ENCODE measurements around the gene LIMA1. TPM values are rescaled to one million over a fixed set of nuclear protein-coding genes. Genes with fewer than 3 reads are reported as not detected.

LIMA1 gene
- total RNA-seq, 1 experiment from 2014 or later = 48.9 TPM

- Mint-ChIP-seq H3K9me3 (ENCODE audit: low read depth, unreplicated experiment) (no peaks in the 10 kb centered on the region), H3K4me1 (ENCODE audit: low read depth, unreplicated experiment) (peaks cover 83% of the 10 kb centered on the region), H3K4me3 (ENCODE audit: low read depth, unreplicated experiment) (peak overlapping the region; percentile 31), H3K36me3 (ENCODE audit: insufficient read depth, unreplicated experiment) (peaks cover 25% of the 10 kb centered on the region), H3K27me3 (ENCODE audit: unreplicated experiment) (no peaks in the 10 kb centered on the region), H3K27ac (ENCODE audit: unreplicated experiment) (peak overlapping the region; percentile 92)
- CTCF ChIA-PET = interaction anchor here (1.5 kb wide), 1 partner anchor 10 kb away, joined by 3 read pairs; no protein-coding TSS in a partner anchor
- no TSS peak for BruUV-seq (replicated peaks)
- intact Hi-C loops (cut with micrococcal nuclease; ENCODE audit: unreplicated experiment) = loop anchor here (5.0 kb wide), 2 partner anchors 34 to 54 kb away; no protein-coding TSS in a partner anchor
- no peak for DNase-seq
- TF ChIP-seq CTCF (IDR thresholded peaks at IDR 0.05; ENCODE audit: unreplicated experiment) = no peak
Measured at GRCh38 chr12:50256761-50257160, 26.6 kb downstream of the LIMA1 start.

- intact Hi-C loops (cut with micrococcal nuclease; ENCODE audit: unreplicated experiment) = no loop called here
- no peak for DNase-seq
- H3K4me1 Mint-ChIP-seq (ENCODE audit: low read depth, unreplicated experiment) = peaks cover 64% of the 10 kb centered on the region
- peak overlapping the region; percentile 30 for H3K27ac Mint-ChIP-seq (ENCODE audit: unreplicated experiment)
- H3K4me3 Mint-ChIP-seq (ENCODE audit: low read depth, unreplicated experiment) = no peak overlapping the region
- CTCF ChIA-PET = no interaction called here
- no peak for TF ChIP-seq CTCF (IDR thresholded peaks at IDR 0.05; ENCODE audit: unreplicated experiment)
- no peaks in the 10 kb centered on the region for H3K9me3 Mint-ChIP-seq (ENCODE audit: low read depth, unreplicated experiment)
- peaks cover 20% of the 10 kb centered on the region for H3K36me3 Mint-ChIP-seq (ENCODE audit: insufficient read depth, unreplicated experiment)
- BruUV-seq (replicated peaks) = no TSS peak
- no peaks in the 10 kb centered on the region for H3K27me3 Mint-ChIP-seq (ENCODE audit: unreplicated experiment)
Measured at GRCh38 chr12:50252977-50253602, 30.2 kb downstream of the LIMA1 start.

- Mint-ChIP-seq H3K36me3 (ENCODE audit: insufficient read depth, unreplicated experiment) (peaks cover 16% of the 10 kb centered on the region), H3K27me3 (ENCODE audit: unreplicated experiment) (no peaks in the 10 kb centered on the region), H3K9me3 (ENCODE audit: low read depth, unreplicated experiment) (no peaks in the 10 kb centered on the region), H3K27ac (ENCODE audit: unreplicated experiment) (peak overlapping the region; percentile 66), H3K4me1 (ENCODE audit: low read depth, unreplicated experiment) (peaks cover 57% of the 10 kb centered on the region), H3K4me3 (ENCODE audit: low read depth, unreplicated experiment) (peak overlapping the region; percentile 18)
- CTCF ChIA-PET = interaction anchor here (0.5 kb wide), 1 partner anchor 141 kb away, joined by 3 read pairs; no protein-coding TSS in a partner anchor
- no peak for DNase-seq
- intact Hi-C loops (cut with micrococcal nuclease; ENCODE audit: unreplicated experiment) = no loop called here
- BruUV-seq (replicated peaks) = no TSS peak
- TF ChIP-seq CTCF (IDR thresholded peaks at IDR 0.05; ENCODE audit: unreplicated experiment) = no peak
Measured at GRCh38 chr12:50251619-50252252, 31.6 kb downstream of the LIMA1 start.

GRCh38 chr12:50249464-50250182 is 33.7 kb downstream of the LIMA1 start:
- no peak for DNase-seq
- Mint-ChIP-seq H3K4me1 (ENCODE audit: low read depth, unreplicated experiment) (peaks cover 67% of the 10 kb centered on the region), H3K27ac (ENCODE audit: unreplicated experiment) (peak overlapping the region; percentile 77), H3K27me3 (ENCODE audit: unreplicated experiment) (no peaks in the 10 kb centered on the region), H3K9me3 (ENCODE audit: low read depth, unreplicated experiment) (no peaks in the 10 kb centered on the region), H3K36me3 (ENCODE audit: insufficient read depth, unreplicated experiment) (peaks cover 24% of the 10 kb centered on the region), H3K4me3 (ENCODE audit: low read depth, unreplicated experiment) (peak overlapping the region; percentile 15)
- BruUV-seq (replicated peaks) = TSS peak; percentile 37
- no peak for TF ChIP-seq CTCF (IDR thresholded peaks at IDR 0.05; ENCODE audit: unreplicated experiment)
- CTCF ChIA-PET = interaction anchor here (1.1 kb wide), 1 partner anchor 8 kb away, joined by 6 read pairs; no protein-coding TSS in a partner anchor
- intact Hi-C loops (cut with micrococcal nuclease; ENCODE audit: unreplicated experiment) = no loop called here
